Neuron (in vitro differentiated cells): Measurements from ENCODE around the gene THAP10.
A peak's percentile ranks its signal among the peaks of the same experiment; 100 is the strongest.

Source experiments
- H2AFZ ChIP-seq: one replicate; pipeline ENCODE4 v1.6.1; 2013; ENCODE audit warnings: low read depth, mild to moderate bottlenecking, inconsistent platforms, low read length, moderate library complexity
- H3K27me3 ChIP-seq: one replicate; pipeline ENCODE4 v1.6.1; 2013; ENCODE audit warnings: low read length; ENCODE audit not compliant: insufficient read depth
- H3K36me3 ChIP-seq: one replicate; pipeline ENCODE4 v1.6.1; 2013; ENCODE audit warnings: low read length; ENCODE audit not compliant: insufficient read depth
- H3K4me1 ChIP-seq: one replicate; pipeline ENCODE4 v1.6.1; 2013; ENCODE audit warnings: low read length; ENCODE audit not compliant: insufficient read depth
- H3K4me3 ChIP-seq: 2 replicates; pipeline ENCODE4 v1.5.1; 2013; ENCODE audit warnings: mild to moderate bottlenecking, low read length, moderate library complexity
- H3K9me3 ChIP-seq: one replicate; pipeline ENCODE4 v1.6.1; 2013; ENCODE audit warnings: low read length

Gene THAP10

DNA sequence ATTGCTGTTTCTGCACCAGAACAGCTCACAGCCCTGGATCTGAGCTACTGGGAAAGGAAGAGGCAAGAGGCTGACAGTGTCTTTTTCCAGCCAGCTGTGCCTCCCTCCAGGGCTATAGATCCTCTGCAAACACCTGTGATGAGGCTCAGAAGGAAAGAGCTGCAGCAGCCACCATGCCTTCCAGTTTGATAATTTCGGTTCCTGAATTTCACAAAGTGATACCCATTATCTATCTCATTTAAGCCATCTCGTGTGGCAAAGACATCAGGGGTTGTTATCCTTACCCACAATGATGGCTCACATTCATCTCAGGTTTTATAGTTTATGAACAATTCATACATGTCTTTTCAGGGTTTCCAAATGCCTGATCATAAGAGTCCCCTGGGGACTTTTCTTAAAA is 36.5 kb downstream of the THAP10 start:
- H3K4me3 ChIP-seq, result no peak overlapping the region
- H3K4me1 ChIP-seq, result peaks cover 4% of the 10 kb centered on the region
- H3K9me3 ChIP-seq, result no peaks in the 10 kb centered on the region
- no peaks in the 10 kb centered on the region for H3K27me3 ChIP-seq
- H3K36me3 ChIP-seq, result peaks cover 6% of the 10 kb centered on the region
- H2AFZ ChIP-seq, result no peak overlapping the region

- Histone ChIP-seq H3K27me3 (no peaks in the 10 kb centered on the region), H2AFZ (peak overlapping the region; percentile 97), H3K36me3 (peaks cover 12% of the 10 kb centered on the region), H3K4me3 (peak overlapping the region; percentile 74), H3K4me1 (peaks cover 4% of the 10 kb centered on the region), H3K9me3 (peaks cover 3% of the 10 kb centered on the region)
Observed at GRCh38 chr15:70854666-70854976, 37.6 kb downstream of the THAP10 start.

- Histone ChIP-seq H3K4me3 (peak within 1 kb of the TSS; percentile 74), H3K4me1 (peaks cover 4% of the 10 kb centered on the region), H3K9me3 (peaks cover 3% of the 10 kb centered on the region), H3K27me3 (no peaks in the 10 kb centered on the region), H2AFZ (peak within 1 kb of the TSS; percentile 97), H3K36me3 (peaks cover 12% of the 10 kb centered on the region)
Observed at GRCh38 chr15:70853973-70854665, 38.1 kb downstream of the THAP10 start, which contains the start of gene LARP6. Gene LARP6, minus strand, starts transcription at chr15:70854157. Its CDS starts 69 bp downstream, at chr15:70854088.

GRCh38 chr15:70853318-70853972 is 38.8 kb downstream of the THAP10 start:
- H3K9me3 ChIP-seq, result peaks cover 3% of the 10 kb centered on the region
- no peaks in the 10 kb centered on the region for H3K27me3 ChIP-seq
- peaks cover 4% of the 10 kb centered on the region for H3K4me1 ChIP-seq
- peaks cover 12% of the 10 kb centered on the region for H3K36me3 ChIP-seq
- peak overlapping the region; percentile 66 for H2AFZ ChIP-seq
- peak overlapping the region; percentile 74 for H3K4me3 ChIP-seq

GRCh38 chr15:70852501-70853317 is 39.5 kb downstream of the THAP10 start:
- peak overlapping the region; percentile 74 for H3K4me3 ChIP-seq
- H3K27me3 ChIP-seq, result no peaks in the 10 kb centered on the region
- H3K9me3 ChIP-seq, result peaks cover 3% of the 10 kb centered on the region
- H3K36me3 ChIP-seq, result peaks cover 12% of the 10 kb centered on the region
- H3K4me1 ChIP-seq, result peaks cover 4% of the 10 kb centered on the region
- no peak overlapping the region for H2AFZ ChIP-seq

DNA sequence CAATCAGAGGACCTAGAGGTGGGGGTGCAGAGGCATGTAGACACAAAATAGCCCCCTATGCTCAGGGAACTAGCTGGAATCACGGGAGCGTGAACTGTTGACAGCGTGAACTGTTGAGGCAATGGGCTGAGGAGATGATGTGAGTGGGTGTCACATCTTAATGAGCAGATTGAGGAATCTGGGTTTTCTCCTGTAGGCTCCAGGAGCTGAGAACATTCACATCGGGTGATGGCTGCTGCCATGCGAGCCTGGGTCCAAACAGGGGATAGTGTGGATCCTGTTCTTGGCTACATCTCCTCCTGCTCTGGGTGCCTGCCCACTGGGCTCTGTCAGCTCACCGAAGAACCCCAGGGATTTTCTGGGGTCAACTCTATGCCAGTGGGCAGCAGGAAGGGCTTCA is 40.3 kb downstream of the THAP10 start:
- peaks cover 4% of the 10 kb centered on the region for H3K4me1 ChIP-seq
- H3K36me3 ChIP-seq, result peaks cover 12% of the 10 kb centered on the region
- H3K27me3 ChIP-seq, result no peaks in the 10 kb centered on the region
- no peak overlapping the region for H2AFZ ChIP-seq
- no peak overlapping the region for H3K4me3 ChIP-seq
- peaks cover 3% of the 10 kb centered on the region for H3K9me3 ChIP-seq

GRCh38 chr15:70845602-70846360 is 46.5 kb downstream of the THAP10 start:
- H3K4me3 ChIP-seq, result no peak overlapping the region
- H2AFZ ChIP-seq, result no peak overlapping the region
- H3K27me3 ChIP-seq, result no peaks in the 10 kb centered on the region
- H3K9me3 ChIP-seq, result peaks cover 3% of the 10 kb centered on the region
- H3K4me1 ChIP-seq, result no peaks in the 10 kb centered on the region
- H3K36me3 ChIP-seq, result peaks cover 6% of the 10 kb centered on the region

DNA sequence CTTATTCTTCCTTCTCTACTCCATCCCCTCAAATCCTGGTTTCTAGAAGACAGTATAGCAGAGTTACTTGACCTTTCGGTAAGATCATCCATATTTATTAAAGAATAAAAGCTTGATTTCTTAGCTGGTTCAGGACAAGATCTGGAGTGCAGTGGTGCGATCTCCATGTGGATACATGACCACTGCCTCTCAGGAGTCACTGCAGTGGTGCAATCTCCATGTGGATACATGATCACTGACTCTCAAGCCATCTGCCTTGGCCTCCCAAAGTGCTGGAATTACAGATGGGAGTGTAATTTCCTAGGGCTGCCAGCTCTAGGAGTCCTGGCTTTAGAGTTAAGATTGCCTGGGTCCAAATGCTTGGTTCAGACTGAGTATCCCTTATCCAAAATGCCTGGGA is 54.8 kb downstream of the THAP10 start:
- H3K4me1 ChIP-seq, result no peaks in the 10 kb centered on the region
- H3K36me3 ChIP-seq, result peaks cover 22% of the 10 kb centered on the region
- no peak overlapping the region for H2AFZ ChIP-seq
- H3K27me3 ChIP-seq, result no peaks in the 10 kb centered on the region
- H3K9me3 ChIP-seq, result no peaks in the 10 kb centered on the region
- H3K4me3 ChIP-seq, result no peak overlapping the region

DNA sequence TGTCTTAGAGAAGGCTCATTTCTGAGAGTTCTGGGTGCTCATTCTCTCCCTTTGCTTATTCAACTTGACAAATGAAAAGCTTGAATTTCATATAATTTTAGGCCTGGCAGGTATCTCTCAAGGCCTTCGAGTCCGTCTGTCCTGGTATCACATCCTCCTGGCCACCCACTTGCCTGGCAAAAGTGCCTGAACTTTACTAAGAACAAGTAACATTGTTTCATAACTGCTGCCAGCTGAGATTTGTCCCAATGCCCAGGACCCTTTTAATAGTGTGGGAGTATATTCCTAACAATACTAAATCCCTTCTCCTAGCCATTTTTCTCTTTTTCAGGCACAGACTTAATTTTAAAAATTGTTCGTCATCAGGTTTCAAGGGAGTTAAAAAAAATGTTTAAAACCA is 56.4 kb downstream of the THAP10 start:
- no peak overlapping the region for H2AFZ ChIP-seq

GRCh38 chr15:70835415-70835814 is 56.8 kb downstream of the THAP10 start:
- H3K4me1 ChIP-seq, result no peaks in the 10 kb centered on the region
- H3K36me3 ChIP-seq, result peaks cover 34% of the 10 kb centered on the region
- no peaks in the 10 kb centered on the region for H3K27me3 ChIP-seq
- no peak overlapping the region for H2AFZ ChIP-seq
- H3K4me3 ChIP-seq, result no peak overlapping the region
- H3K9me3 ChIP-seq, result no peaks in the 10 kb centered on the region

More for the DNA sequence above, 56.4 kb downstream of the THAP10 start:
- no peaks in the 10 kb centered on the region for H3K4me1 ChIP-seq
- no peak overlapping the region for H3K4me3 ChIP-seq
- H3K27me3 ChIP-seq, result no peaks in the 10 kb centered on the region
- no peaks in the 10 kb centered on the region for H3K9me3 ChIP-seq
- H3K36me3 ChIP-seq, result peaks cover 32% of the 10 kb centered on the region

- peaks cover 34% of the 10 kb centered on the region for H3K36me3 ChIP-seq
- no peaks in the 10 kb centered on the region for H3K9me3 ChIP-seq
- no peak overlapping the region for H3K4me3 ChIP-seq
- H3K27me3 ChIP-seq, result no peaks in the 10 kb centered on the region
- no peaks in the 10 kb centered on the region for H3K4me1 ChIP-seq
- H2AFZ ChIP-seq, result no peak overlapping the region
Observed at GRCh38 chr15:70834999-70835398, 57.2 kb downstream of the THAP10 start.

DNA sequence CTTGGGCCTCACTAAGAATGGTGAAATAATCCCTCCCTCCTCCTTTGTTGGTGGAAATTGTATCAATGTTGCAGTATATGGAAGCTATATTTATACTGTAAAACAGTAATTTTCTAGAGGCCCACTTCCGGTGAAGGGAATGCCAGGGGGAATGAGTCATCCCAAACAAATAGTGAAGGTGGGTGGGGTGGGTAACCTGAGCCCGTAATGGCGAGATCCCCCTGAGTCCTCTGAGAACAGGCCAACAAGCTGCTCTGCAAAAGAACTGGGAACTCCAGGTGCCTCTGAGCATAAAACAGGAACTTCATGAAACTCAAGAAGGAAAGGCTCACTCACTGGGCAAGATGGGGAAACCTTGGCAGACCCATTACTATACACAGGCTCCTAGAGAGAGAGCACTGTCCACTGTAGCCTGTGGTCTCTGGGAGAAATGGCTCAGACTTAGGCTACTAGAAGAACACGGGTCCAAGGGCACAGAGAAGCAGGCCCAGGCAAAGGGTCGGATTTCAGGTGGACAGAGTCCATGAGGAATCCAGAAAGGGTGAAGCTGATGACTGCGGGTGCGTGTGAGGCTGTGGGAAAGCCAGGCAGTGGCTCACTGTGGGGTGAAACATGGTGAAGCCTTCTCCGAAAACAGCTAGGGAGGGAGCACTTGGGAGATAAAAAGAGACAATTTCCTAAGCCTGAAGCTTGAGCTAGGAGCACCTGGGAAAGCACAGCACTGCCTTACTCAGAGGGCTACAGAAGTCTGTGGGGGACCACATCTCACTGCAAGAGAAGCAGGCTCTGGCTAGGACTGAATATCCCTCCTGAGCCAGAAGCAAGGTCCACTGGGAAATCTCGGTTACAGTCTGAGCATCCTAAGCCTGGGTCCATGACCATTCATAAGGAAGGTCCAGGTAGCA is 58.1 kb downstream of the THAP10 start:
- peaks cover 34% of the 10 kb centered on the region for H3K36me3 ChIP-seq
- H3K9me3 ChIP-seq, result no peaks in the 10 kb centered on the region
- no peak overlapping the region for H2AFZ ChIP-seq
- H3K4me1 ChIP-seq, result no peaks in the 10 kb centered on the region
- H3K27me3 ChIP-seq, result no peaks in the 10 kb centered on the region
- no peak overlapping the region for H3K4me3 ChIP-seq
